ENCODE measurements around the gene PHLDA3.

DNA sequence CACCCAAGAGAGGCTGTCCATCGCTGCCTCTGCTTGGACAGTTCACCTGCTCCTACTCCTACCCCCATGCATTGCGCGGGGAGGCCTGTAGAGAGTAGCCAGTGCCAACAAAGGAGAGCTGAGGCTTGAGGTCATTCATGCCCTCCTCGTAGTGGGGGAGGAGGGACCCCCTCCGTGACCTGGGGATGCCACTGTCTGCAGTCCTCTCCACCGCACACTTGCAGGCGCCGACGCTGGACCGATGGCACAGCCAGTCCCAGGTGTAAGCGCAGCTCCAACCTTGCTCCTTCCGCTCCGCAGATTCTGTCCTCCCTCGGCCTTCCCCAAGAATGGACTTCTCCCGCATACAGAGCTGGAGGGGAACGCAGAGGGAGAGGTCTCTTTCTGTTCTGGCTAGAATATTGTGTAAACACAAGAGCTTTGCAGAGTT, 672 bp upstream of the PHLDA3 start:
- no peak for TF ChIP-seq POLR2A (IDR thresholded peaks at IDR 0.05)
- TF ChIP-seq, protein P1, sequence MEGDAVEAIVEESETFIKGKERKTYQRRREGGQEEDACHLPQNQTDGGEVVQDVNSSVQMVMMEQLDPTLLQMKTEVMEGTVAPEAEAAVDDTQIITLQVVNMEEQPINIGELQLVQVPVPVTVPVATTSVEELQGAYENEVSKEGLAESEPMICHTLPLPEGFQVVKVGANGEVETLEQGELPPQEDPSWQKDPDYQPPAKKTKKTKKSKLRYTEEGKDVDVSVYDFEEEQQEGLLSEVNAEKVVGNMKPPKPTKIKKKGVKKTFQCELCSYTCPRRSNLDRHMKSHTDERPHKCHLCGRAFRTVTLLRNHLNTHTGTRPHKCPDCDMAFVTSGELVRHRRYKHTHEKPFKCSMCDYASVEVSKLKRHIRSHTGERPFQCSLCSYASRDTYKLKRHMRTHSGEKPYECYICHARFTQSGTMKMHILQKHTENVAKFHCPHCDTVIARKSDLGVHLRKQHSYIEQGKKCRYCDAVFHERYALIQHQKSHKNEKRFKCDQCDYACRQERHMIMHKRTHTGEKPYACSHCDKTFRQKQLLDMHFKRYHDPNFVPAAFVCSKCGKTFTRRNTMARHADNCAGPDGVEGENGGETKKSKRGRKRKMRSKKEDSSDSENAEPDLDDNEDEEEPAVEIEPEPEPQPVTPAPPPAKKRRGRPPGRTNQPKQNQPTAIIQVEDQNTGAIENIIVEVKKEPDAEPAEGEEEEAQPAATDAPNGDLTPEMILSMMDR (IDR thresholded peaks at IDR 0.05) = no peak
